Gastrocnemius medialis (tissue), 4 donors: ENCODE data around the gene CARF.

ENCODE experiments used
- POLR2A ChIP-seq, 2 donors: fragments of 450-650 bp; IDR thresholded peaks; one replicate each; pipeline ENCODE4 v1.6.1; 2017; ENCODE audit warnings: antibody characterized with exemption in 2 of 2, mild to moderate bottlenecking in 2 of 2, moderate library complexity in 2 of 2
- TF ChIP-seq, protein P1 (sequence below), 5 experiments: fragments of 450-650 bp in 3 of 5; fragments of 200-600 bp in 2 of 5; sonication (generic) in 2 of 5; IDR thresholded peaks in 4 of 5; conservative IDR thresholded peaks in 1 of 5; 1 replicate in 4 of 5; 2 replicates in 1 of 5; pipeline ENCODE4 v1.5.1; 2016 to 2019; ENCODE audit warnings: antibody characterized with exemption in 5 of 5, mild to moderate bottlenecking in 3 of 5, moderate library complexity in 3 of 5

DNA sequence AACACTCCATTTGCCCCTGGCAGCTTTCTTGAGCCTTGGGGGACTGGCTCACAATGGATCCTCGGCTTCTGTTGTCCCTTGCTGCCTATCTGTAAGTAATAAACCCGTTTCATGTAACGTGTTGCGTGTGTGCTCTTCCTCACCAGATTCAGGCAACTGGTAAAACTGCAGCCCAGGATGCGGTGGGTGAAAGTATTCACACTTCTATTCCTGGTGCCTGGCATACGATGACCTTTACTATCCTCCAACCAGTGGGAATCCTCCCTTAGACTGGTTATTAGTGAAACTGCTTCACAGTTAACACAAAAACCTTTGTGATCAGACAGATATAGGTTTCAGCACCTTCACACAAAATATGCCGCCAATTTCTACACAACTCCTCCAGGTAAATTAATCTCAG lies 26.9 kb upstream of the CARF start:
- TF ChIP-seq, protein P1, sequence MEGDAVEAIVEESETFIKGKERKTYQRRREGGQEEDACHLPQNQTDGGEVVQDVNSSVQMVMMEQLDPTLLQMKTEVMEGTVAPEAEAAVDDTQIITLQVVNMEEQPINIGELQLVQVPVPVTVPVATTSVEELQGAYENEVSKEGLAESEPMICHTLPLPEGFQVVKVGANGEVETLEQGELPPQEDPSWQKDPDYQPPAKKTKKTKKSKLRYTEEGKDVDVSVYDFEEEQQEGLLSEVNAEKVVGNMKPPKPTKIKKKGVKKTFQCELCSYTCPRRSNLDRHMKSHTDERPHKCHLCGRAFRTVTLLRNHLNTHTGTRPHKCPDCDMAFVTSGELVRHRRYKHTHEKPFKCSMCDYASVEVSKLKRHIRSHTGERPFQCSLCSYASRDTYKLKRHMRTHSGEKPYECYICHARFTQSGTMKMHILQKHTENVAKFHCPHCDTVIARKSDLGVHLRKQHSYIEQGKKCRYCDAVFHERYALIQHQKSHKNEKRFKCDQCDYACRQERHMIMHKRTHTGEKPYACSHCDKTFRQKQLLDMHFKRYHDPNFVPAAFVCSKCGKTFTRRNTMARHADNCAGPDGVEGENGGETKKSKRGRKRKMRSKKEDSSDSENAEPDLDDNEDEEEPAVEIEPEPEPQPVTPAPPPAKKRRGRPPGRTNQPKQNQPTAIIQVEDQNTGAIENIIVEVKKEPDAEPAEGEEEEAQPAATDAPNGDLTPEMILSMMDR (IDR thresholded peaks at IDR 0.05 in 4 of 5, conservative IDR thresholded peaks at IDR 0.05 in 1 of 5) = no peak
- TF ChIP-seq POLR2A (IDR thresholded peaks at IDR 0.05) = no peak
